EL (cell line): ENCODE data around the gene HIC1.
A peak's percentile ranks its signal among the peaks of the same experiment; 100 is the strongest.

Experiments
- DNase-seq: peaks from one replicate; pipeline ENCODE4 v3.0.0-alpha.2; 2016

HIC1 gene, protein sequence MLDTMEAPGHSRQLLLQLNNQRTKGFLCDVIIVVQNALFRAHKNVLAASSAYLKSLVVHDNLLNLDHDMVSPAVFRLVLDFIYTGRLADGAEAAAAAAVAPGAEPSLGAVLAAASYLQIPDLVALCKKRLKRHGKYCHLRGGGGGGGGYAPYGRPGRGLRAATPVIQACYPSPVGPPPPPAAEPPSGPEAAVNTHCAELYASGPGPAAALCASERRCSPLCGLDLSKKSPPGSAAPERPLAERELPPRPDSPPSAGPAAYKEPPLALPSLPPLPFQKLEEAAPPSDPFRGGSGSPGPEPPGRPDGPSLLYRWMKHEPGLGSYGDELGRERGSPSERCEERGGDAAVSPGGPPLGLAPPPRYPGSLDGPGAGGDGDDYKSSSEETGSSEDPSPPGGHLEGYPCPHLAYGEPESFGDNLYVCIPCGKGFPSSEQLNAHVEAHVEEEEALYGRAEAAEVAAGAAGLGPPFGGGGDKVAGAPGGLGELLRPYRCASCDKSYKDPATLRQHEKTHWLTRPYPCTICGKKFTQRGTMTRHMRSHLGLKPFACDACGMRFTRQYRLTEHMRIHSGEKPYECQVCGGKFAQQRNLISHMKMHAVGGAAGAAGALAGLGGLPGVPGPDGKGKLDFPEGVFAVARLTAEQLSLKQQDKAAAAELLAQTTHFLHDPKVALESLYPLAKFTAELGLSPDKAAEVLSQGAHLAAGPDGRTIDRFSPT

DNA sequence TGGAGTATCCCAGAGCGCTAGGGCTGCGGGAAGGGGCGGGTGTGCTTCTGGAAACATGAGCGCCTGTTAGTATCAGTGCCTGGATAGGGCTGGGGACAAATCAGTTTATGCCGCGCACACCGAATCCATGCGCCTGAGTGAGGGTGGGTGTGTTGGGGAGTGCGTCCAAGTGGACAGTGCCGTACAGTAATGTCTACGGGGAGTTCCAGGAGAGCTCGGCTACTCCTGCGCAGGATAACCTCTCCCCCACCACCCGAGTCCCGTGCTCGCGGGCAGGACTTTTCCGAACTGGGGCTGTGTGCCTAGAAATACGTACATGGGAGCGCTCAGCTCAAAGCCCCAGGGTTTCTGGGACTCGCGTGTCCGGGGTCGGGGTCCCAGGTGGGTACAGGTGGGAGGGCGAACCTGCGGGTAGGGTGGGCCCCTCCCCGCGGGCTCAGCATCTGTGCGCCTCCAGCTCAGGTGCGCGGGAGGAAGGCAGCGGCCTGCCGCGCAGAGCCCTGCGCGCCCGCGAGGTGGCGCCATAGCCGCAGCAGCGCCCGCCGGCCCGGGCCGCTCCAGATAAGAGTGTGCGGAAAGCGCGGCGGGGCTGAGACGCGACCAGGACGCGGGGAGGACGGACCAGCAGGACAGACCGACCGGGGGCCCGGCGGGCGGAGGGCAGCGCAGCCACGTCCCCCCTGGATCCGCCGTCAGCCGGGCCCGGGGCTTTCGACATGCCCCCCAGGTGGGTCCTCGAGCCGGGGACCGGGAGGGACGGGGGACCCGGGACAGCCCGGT lies at the start of gene HIC1:
TSS of gene HIC1 (plus strand) at position 592 of the 780 bp plus-strand sequence. CDS start 1,588 bp downstream, outside the sequence.
- DNase-seq = peak; percentile 81

DNA sequence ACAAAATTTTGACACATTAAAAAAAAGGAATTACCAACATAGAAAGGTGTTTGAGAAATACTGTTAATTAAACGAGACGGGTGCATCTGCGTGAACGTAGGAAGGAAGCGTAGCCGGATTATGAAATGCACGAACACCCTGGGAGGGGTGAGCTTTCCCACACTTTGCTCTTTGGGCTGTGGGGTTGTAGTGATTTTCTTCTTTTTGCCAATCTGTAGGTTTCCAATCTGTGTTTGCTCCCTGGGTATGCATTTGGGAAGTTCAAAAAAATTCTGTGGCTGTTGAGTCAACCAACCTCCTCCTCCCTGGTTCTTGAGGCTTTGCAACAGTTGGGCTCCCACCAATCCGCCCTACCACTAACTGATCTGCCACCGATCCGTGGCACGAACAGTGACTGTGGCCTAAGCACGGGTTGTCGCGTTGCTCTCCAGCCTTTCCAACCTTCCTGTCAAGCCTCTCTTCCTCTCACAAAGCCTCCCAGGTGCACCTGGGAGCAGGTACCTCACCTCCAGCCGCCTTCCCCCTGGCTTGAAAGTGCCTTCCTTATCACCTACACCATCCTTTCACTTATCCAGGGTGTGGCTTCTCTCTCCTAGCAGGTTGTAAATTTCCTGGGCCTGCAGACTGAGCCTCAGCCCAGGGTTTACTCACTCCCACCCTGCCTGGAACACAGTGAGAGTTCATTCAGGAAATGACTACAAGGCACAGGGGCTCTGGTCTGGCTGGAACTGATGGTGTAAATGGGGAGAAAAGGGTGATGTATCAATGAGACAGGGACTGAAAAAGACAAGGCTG lies 46.4 kb upstream of the HIC1 start:
- no peak for DNase-seq

DNA sequence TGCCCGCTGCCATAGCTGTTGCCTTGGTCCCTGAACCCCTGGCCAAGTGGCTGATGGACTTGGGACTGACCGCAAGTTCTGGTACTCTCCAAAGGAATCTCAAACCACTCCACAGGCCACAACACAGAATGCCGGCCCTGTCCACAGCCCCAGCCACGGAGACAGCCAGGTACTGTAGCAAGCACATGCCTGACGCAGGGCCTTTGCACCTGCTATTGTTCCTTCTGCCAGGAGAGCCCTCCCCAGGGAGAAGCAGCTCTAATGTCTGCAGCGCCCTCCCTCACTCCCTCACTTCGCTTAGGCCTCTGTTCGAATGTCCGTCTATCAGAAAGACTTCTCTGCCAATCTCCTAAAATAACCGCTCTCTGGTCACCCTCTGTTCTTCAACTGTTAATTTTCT lies 45.2 kb upstream of the HIC1 start:
- DNase-seq = no peak

DNA sequence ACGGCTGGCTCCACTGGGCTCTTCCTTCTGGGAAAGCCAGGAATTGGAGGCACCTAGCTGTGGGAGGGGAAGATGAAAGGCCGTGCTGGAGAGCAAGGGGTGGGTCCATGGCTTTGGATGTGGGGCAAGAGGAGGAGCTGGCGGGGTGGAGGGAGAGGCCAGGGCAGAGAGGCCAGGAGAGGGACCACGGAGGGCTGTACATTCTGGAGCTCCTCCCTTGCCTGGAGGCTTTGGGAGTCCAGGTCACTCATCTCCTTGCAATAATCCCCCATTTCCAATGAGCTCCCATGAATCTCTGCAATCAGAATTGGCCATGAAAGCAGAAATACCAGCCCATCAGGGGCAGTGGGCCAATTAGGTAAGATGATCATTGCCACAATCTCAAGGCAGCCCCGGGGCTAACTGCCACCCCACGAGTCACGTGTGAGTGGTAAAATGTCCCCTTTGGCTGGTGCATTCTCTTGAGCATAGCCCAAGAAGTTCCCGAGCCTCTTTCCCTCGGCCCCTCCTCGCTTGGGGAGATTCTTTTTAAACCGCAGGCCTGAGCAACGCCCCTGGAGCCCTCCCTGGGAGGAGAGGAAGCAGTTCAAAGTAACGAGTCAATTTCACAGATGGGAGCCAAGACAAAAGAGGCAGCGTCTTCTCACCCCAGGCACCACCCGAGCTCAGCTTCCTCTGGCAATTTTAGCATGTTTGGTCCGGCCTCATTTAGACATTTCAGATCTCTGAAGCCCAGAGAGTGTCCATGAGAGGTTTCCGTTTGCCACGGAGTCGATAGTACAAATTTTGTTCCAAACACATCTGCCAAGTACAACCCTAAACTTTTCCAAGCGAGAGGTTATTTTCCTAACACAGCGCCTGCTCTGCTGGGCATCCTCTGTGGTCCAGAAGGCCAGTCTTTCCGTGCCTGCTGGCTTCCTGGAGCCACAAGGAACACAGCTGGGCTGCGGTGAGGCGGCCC lies 43.2 kb upstream of the HIC1 start:
- DNase-seq = peak; percentile 89

DNA sequence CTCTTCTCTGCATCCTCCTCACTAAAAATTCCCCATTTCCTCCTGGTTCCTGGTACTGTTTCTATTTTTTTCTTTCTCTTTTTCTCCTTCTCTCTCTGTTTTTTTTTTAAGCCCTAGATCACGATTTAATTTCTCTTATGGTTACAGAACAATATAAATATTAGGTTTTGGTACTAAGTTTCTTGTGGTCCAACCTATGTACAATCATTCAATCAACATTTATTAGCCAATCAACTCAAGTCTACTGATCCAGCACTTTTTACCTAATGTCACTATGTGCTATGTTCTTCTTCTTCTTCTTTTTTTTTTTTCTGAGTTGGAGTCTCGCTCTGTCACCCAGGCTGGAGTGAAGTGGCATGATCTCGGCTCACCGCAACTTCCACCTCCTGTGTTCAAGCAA lies 42.4 kb upstream of the HIC1 start:
- no peak for DNase-seq

DNA sequence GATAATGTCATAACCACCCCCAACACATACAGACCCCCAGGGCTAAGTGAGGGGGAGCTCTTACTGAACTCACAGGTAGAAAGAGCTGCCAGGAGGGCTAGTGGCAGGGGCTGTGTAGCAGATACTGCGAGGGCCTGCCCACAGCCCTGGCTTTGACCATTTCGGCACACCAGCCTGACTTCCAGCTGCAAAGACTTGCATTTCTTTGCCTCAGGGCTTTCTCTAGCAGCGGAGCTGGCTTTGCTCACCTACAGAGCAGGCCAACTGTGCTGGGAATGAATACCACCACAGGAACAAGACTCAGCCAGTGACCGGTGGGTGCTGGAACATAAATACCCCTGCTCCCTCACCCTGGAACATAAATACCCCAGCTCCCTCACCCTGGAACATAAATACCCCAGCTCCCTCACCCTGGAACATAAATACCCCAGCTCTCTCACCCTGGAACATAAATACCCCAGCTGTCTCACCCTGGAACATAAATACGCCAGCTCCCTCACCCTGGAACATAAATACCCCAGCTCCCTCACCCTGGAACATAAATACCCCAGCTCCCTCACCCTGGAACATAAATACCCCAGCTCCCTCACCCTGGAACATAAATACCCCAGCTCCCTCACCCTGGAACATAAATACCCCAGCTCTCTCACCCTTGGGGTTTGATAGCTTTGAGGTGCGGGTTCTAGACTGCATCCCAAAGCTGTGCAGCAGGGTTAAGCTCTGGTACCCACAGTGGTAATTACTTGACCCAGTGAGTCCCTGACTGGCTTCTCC lies 41.5 kb upstream of the HIC1 start:
- peak; percentile 30 for DNase-seq

DNA sequence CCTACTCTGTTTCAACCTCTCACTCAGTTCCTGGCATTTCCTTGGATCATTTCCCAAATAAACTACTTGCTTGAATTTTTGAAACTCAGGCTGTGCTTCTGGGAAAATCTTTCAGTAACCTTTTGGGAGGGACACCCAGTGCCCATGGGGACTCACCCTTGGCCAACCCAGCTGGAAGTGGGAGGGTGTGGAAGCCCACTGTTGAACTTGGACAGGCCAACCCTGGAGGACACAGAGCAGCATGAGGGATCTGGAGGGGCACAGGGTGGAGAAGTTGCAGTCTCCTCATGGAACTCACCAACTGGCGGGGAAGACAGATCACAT lies 40.9 kb upstream of the HIC1 start:
- no peak for DNase-seq

DNA sequence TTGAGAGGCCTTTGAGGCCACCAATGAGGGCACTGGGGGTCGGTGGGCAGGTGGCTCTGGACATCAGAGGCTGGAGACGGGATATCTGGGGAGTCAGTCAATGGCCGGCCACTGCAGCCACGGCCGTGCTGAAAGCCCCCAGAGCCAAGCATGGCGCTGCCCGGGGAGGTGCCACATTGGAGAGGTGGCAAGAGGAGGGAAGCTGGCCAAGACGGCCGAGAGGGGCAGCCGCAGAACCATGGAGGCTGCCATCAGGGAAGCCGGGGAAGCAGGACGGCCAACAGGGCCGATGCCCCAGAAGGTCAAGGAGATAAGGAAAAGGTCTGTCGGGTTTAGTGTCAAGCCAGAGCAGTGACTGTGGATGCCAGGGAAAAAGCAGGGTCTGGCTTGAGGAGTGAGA lies 39.6 kb upstream of the HIC1 start:
- no peak for DNase-seq

DNA sequence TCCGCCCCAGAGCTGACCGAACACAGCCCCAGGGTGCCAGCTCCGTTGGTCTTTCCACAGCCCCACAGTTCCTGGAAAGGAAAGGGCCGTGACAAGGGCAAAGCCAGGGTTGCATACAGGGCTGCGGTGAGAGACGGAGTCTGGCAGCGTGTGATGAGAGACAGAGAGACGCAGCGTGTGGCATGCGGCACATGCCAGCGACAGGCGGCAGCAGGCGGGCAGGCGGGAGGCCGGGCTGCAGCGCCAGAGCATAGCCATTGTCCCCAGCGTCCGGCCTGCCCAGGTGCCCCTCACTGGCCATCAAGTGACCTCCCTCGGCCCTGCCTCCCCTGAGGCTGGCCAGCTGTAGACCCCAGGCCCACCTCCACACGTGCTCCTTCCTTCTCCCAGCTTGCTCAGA lies 38.4 kb upstream of the HIC1 start:
- no peak for DNase-seq

DNA sequence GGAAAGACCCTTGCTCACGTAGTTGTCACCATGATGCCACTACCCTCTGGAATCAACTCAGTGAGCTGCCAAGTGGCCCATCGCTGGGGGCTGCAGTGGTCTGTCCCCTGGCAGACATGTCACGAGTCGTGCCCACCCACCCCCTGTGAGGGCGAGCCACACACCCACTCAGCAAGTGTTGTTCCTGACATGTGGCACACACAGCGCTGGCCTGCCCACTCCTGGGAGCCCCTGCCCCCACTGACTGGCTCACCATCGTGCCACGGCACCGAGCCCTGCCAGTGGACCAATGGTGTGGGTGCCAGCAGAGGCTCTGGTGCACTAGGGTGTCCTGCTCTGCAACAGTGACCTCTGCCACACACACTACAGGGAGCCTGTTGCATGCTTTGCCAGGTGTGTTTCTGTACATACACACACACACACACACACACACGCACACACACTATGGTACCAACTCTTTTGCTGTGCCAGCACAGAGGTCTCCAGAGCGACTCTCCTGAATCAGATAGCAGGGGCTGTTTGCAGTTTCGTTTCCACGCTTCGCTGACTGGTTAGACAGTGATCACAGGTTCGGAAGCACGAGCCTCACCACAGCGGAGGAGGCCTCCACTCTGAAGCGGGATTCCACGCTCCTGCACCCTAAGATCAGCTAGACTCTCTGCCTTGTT lies 37.5 kb upstream of the HIC1 start:
- no peak for DNase-seq

DNA sequence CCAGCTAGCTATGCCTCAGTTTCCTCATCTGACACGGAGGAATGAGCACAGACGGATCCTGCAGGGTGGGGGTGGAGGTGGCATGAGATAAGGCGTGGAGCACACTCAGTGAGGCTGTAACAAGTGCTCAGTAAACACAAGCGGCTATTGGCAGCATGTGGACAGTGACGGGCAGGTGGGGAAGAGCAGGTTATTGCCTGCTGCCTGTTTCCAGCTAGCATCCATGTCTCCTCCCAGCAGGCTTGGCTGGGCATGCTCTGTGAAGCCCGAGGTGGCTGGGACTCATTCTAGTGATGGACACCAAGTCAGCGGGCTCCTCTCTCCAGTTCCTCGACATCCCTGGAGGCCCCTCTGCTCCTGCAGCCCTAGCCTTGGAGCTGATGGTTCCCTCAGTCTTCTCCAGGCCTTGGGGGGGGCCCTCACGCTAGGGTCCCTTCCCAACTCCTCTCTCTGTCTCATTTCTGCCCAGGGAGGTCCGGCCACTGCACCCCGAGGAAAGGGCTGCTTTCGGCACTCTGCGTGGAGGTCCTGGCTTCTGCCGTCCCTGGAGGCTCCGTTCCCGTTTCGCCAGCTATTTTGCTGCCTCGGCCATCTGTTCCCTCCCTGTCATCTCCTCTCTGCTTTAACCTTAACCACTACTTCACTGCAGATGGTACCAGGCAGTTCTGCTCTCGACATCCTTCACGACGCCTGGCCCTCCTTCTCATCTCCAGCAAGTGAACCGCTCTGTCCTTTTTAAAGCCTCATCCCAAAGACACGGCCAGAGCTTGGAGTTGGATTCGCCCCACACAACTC lies 36.0 kb upstream of the HIC1 start:
- DNase-seq = no peak

DNA sequence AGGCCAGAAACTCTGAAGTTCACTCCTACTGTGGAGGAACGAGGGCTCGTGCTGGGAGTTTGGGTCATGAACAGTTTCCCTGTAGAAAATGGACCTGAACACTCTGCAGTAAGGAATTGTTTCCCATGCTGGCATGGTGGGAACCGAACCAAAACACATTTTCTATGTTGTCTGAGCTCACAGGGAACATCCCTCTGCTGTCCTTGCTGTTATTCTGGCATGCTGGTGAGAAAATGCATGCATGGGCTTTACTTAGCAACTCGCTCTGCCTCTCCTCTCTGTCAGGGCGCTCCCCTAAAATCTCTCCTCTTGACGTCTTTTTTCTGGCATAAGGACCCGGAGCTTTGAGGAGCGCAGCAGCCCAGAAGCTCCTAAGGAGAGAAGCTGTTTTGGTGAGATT lies 35.2 kb upstream of the HIC1 start:
- DNase-seq = no peak

DNA sequence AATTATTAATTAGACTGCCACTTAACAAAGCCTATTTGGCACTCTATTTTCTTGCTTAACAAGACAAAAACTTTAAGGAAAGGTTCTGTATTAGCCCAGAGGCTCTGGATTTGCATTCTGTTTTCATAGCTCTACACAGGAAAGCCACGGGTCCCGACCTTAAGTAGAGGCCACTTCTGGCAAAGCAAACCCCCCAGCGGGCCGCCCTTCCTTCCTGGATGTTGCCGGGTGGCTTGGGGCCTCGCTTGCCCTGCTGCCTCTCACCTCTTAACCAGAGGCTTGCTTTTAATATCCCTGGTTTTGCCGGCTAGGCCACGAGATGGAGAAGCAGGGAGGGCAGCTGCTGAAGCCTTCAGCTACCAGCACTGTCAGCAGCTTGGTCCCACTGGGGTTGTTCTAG lies 34.2 kb upstream of the HIC1 start:
- DNase-seq = no peak

DNA sequence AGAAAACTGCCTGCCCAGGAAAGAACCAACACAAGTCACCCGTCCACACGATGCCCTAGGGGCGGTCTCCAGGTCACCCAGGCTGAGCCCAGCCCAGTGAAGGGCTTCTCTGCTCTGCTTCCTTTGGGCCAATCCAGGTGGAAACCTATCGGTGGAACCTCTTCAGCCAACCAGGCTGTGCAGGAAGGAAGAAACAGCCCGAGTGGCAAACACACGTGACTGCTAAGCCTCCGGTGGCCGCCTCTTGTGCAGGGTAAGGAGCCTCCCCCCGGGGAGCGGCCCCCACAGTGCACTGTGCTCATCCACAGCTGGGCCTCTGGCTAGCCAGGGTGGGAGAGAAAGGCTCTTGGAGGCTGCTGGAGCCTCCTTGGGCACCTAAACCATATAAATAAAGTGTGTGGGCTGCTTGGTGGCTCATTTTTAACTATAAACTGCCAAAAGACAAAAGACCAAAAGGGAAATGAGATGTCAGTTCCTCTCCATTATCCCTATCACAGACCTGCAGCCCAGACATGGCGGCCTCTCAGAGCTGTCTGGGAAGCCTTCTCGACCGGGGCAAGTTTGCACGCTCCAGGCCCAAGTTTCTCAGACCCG lies 32.2 kb upstream of the HIC1 start:
- no peak for DNase-seq

DNA sequence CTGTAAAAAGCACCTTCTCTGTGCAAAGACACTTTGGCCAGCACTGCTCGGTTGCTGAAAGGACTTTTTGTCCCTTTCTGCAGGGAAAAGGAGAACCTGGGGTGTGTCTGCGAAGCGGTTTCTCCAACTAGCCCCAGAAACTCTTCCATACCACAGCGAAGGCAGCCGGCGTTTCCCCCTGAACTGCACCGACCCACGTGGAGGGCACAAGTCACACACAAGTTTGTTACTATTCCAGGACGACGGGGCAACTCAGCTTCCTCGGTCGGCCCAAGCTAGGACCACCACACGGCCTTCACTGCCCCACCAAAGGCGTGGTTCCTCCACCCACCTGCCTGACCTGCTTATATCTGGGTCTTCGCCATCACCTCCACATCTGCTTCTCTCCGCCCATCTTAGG lies 31.6 kb upstream of the HIC1 start:
- no peak for DNase-seq

DNA sequence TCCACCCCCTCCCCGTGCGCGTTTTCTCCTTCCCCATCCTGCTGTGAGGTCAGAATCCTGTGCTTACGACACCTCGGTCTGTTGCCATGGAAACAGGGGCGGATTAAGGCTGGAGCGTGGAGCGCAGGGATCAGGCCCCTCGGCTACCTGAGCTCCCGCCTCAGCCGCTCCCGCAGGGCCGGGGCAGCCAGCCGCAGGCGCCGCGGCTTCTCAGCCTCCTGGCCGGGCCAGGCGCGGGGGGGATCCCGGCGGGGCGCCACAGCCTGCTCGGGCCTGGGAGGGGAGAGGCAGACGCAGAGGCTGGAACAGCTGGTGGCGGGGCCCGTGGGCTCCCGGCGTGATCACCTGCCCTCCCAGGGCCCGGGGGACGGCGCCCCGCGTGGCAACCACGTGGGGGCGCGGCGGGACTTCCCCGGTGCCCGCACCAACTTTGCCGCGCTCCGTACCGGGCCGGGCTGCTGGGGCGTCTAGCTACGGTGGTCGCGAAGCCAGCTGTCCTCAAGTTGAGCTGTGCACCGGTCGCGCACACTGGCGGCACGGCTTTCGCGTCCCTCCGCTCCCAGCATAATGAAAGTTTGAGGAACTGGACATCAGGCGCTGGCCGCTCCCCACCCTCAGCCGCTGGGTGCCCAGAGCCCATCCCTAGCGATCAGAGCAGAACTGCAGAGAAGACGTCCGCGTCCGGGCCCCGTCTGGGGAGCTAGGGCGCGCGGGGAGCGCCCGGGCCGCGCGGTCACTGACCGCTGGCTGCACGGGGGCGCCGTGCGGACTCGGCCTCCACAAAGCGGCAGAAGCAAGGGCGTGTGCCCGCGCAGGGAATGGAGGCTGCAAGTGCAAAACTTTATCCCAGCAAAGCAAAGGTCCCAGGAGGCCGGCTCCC lies 31.0 kb upstream of the HIC1 start:
- peak; percentile 44 for DNase-seq

DNA sequence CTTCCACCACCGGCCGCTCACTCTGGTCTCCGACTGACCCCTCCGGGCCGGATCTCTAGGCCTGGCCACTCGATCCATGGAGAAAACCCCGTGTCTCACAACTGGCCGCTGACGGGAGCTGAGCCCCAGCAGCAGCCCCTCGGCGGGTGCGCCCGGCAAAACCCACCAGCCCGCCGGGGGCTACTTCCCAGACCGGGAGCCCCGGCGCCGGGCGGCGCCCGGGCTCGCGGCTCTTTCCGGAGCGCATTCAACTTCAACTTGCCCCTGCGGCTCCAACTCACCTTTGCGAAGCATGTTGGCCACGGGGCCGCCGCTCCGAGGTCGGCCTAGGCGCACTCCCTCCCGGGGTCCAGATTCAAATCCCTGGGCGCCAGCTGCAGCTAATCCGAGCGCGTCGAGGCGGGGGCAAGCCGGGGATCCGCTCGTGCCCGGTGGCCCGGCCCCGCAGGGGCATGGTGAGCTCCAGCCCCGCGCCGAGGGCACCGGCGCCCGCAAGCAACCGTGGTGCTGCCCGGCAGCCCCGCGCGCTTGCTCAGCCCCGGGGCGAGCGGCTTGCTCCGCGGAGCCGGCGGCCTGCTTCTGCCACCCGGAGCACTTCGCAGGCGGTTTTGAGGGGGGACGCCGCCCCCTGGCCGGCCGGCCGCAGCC lies 30.2 kb upstream of the HIC1 start:
- DNase-seq = no peak

DNA sequence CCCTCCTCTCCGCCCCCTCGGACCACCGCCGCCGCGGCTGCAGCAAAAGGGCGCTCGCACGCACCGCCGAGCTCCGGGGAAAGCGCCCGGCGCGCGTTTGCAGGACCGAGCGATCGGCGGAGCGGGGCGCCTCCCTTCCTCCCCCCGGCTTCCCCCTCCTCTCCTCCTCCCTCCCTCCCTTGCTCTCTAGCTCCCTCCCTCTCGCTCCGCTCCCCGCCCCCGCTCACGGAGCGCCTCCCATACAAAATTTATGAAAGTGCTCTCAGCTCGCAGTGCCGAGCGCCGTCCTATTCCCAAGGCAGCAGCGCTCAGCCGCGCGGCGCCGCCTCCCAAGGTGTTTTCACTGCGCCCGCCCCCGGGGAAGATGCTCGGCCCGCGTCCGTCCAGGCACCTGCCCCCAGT lies 29.7 kb upstream of the HIC1 start, which contains the start of gene RTN4RL1:
TSS of gene RTN4RL1 (minus strand) at position 115 of the 402 bp plus-strand sequence. CDS start 469 bp downstream, outside the sequence.
- peak; percentile 76 for DNase-seq
